GM10266 (cell line): ENCODE measurements around the gene CCDC171.
A peak's percentile ranks its signal among the peaks of the same experiment; 100 is the strongest.

Source experiments
- DNase-seq: peaks from one replicate; pipeline ENCODE4 v3.0.0; 2012; ENCODE audit errors: extremely low spot score
- CTCF ChIP-seq: IDR thresholded peaks from 2 replicates; pipeline ENCODE4 v1.5.1; 2012; ENCODE audit warnings: mild to moderate bottlenecking, low read depth; ENCODE audit not compliant: control insufficient read depth, insufficient read depth; ENCODE audit errors: missing control alignments

CCDC171 gene

GRCh38 chr9:15837079-15837679, 284.3 kb downstream of the CCDC171 start:
- peak; percentile 38 for DNase-seq
- peak; percentile 81 for TF ChIP-seq CTCF

- no peak for TF ChIP-seq CTCF
- DNase-seq = no peak
Observed at GRCh38 chr9:15842051-15842450, 289.2 kb downstream of the CCDC171 start.

GRCh38 chr9:15843316-15843715, 290.5 kb downstream of the CCDC171 start:
- DNase-seq = no peak

GRCh38 chr9:15843931-15844330, 291.1 kb downstream of the CCDC171 start:
- no peak for TF ChIP-seq CTCF
- DNase-seq = no peak

More at GRCh38 chr9:15843316-15843715, 290.5 kb downstream of the CCDC171 start:
- no peak for TF ChIP-seq CTCF

- DNase-seq = no peak
- TF ChIP-seq CTCF = no peak
Observed at GRCh38 chr9:15846611-15847010, 293.8 kb downstream of the CCDC171 start.

GRCh38 chr9:15849871-15850270, 297.0 kb downstream of the CCDC171 start:
- no peak for TF ChIP-seq CTCF
- DNase-seq = no peak

- DNase-seq = no peak
- no peak for TF ChIP-seq CTCF
Observed at GRCh38 chr9:15851766-15852165, 298.9 kb downstream of the CCDC171 start.
